NCI-H748 (cell line): ENCODE results near the gene PGM2.
"Not testable (repeated sequence)": the region's sequence is repeated elsewhere in the genome, so short reads cannot be mapped to it uniquely, and the experiment has no call there.

Experiments used
- DNase-seq: peaks from one replicate; lab custom pipeline; 2025; ENCODE audit not compliant: unreplicated experiment; lab: John Stamatoyannopoulos, UW

The PGM2 gene

DNA sequence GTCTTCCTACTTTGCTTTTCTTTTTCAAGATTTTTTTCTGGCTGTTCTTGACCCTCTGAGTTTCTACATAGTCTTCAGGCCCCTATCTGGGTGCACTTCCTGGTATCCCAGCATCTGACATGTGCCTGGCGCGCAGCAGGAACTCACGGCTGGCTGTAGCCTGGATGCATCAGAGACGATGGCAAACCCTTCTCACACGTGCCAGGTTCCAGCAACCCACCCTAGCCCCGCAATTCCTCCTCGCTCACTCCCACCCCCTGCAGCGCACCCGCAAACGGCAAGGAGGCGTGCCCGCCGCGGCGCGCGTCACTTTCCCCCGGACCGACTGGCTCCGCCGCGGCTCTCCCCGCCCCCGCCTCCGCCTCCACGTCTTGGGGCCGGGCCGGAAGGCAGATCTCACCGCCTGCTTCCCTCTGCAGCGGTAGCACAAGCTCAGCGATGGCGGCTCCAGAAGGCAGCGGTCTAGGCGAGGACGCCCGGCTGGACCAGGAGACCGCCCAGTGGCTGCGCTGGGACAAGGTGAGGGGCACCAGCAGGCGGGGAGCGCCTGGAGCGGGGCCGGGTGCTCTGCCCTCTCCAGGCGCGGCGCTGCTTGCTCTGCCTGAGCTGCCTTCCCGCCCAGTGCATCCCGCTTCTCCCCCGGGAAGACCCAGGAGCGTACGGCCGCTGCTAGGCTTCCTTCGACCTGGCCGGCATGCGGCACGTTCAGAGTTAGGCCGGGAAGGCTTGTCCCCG lies at the start of gene PGM2:
Gene PGM2, plus strand, starts transcription at position 392 of the 735 bp plus-strand sequence. Its CDS starts 47 bp downstream, at position 439.
- peak; percentile 83 for DNase-seq

DNA sequence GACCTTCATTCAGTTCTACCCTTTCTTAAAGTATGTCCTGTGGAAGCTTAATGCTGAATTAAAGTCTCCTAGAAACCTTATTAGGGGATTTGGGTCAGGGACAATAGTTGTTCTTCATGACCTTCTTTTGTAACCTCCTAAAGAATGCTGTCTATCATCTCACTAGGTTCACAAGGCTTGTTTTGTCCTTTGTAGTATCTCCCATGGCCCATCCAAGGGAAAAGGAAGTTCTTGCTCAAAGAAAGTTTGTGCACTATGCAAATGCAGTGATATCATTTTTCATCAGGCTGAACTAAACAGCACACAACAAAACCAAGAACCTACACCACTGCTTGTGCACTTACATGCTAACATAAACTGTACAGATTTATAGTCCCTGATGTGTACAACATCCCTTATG lies 46.6 kb upstream of the PGM2 start:
- no peak for DNase-seq

DNA sequence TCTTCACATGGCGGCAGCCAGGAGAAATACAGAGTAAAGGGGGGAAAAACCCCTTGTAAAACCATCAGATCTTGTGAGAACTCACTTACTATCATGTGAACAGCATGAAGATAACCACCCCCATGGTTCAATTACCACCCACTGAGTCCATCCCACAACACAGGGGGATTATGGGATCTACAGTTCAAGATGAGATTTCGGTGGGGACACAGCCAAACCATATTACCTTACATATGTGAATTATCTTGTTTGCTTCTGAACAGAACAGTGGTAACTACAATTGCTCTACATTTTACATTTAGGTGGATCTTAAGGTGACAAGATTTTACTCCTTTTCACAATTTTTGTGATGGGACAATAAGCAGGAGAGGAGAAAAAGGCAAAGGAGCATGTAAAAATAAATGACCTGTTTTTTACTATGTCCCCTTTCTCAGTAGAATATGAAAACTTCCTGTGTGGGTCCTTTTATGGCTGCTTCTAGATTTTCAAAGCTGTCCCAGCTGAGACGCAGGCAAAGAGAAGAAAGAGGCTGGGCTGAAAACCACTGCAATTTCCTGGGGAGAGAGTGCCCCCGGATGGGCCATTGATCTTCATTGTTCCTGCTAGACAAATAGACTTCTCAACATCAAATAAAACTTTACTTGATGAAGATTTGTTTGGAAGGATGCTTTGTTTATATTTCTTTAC lies 45.9 kb upstream of the PGM2 start:
- no peak for DNase-seq

DNA sequence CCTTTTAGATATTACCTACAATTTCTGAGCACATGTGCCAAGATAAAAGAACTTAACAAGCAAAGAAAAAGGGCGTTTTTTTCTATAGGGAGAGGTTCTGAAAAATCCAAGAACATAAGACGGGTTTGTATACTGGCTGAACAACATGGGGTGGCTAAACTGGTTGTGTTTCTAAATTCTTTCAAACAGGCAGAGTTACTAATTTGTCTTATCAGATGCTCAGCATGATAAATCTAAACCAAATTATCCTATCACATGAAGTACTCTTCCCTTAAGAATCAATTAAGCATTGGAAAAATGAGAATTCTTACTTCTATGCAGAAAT lies 45.4 kb upstream of the PGM2 start:
- DNase-seq = no peak

DNA sequence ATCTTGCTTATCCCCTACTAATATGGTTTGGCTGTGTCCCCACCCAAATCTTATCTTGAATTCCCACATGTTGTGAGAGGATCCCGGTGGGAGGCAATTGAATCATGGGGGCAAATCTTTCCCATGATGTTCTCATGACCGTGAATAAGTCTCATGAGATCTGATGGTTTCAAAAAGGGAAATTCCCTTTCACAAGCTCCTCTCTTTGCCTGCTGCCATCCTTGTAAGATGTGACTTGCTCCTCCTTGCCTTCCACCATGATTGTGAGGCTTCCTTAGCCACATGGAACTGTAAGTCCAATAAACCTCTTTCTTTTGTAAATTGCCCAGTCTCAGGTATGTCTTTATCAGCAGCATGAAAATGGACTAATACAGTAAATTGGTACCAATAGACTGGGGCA lies 40.2 kb upstream of the PGM2 start:
- DNase-seq = not testable (repeated sequence)

DNA sequence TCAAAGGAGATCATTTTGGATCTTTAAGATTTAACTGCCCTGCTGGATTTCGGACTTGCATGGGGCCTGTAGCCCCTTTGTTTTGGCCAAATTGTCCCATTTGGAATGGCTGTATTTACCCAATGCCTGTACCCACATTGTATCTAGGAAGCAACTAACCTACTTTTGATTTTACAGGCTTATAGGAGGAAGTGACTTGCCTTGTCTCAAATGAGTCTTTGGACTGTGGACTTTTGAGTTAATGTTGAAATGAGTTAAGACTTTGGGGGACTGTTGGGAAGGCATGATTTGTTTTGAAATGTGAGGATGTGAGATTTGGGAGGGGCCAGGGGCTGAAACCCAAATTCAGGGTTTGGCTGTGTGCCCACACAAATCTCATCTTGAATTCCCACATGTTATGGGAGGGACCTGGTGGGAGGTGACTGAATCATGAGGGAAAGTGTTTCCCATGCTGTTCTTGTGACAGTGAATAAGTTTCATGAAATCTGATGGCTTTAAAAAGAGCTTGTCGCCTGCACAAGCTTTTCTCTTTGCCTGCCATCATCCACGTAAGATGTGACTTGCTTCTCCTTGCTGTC lies 38.5 kb upstream of the PGM2 start:
- not testable (repeated sequence) for DNase-seq

DNA sequence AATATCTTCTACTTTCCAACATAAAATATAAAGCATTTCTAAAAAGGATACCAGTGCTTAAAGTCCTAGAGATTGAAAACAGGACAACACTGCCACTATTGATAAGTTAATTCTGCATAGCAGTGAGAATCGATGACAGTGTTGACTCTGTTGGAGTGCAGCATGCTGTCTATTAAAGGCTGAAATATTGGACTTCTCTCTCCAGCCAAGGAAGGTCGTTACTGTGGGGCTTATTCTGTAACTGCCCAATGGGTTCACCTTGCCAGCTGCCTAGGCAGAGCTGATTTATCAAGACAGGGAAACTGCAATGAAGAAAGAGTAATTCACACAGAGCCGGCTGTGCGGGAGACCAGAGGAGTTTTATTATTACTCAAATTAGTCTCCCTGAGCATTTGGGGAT lies 37.7 kb upstream of the PGM2 start:
- DNase-seq = no peak

DNA sequence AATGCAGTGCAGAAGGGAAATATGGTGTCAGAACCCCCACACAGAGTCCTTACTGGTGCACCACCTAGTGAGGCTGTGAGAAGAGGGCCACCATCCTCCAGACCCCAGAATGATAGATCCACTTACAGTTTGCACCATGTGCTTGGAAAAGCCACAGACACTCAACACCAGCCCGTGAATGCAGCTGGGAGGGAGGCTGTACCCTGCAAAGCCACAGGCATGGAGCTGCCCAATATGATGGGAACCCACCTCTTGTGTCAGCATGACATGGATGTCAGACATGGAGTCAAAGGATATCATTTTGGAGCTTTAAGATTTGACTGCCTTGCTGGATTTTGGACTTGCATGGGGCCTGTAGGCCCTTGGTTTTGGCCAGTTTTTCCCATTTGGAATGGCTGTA lies 34.2 kb upstream of the PGM2 start:
- DNase-seq = no peak

DNA sequence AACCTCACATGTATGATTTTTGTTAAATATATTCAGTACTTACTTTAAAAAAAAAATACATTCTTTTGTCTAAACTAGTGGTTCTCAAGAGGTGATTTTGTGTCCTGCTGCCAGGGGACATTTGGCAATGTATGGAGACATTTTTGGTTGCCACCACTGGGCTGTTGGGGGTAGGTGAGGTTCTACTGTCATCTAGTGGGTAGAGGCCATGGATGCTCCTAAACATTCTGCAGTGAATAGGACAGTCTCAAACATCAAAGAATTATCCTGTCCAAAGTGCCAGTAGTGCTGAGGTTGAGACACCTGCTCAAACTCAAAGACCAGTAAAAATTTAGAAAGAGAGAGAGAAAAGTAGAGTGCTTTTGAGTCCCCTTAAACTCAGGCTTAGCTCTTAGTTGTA lies 32.9 kb upstream of the PGM2 start:
- peak; percentile 10 for DNase-seq

DNA sequence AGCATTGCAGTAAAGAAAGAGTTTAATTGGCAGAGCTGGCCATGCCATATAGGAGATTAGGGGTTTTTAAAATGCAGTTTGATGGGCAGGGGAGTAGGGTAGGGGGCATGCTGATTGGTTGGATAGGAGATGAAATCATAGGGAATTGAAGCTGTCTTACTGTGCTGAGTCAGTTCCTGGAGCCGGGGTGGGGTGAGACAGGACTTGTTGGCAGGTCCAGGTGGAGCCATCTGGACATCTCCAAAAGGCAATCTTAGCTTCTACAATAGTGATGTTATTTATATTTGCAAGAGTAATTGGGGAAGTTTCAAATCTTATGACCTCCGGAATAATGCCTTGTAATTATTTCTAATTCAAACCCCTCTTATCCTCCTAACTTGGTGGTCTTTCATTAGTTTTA lies 32.4 kb upstream of the PGM2 start:
- DNase-seq = no peak

DNA sequence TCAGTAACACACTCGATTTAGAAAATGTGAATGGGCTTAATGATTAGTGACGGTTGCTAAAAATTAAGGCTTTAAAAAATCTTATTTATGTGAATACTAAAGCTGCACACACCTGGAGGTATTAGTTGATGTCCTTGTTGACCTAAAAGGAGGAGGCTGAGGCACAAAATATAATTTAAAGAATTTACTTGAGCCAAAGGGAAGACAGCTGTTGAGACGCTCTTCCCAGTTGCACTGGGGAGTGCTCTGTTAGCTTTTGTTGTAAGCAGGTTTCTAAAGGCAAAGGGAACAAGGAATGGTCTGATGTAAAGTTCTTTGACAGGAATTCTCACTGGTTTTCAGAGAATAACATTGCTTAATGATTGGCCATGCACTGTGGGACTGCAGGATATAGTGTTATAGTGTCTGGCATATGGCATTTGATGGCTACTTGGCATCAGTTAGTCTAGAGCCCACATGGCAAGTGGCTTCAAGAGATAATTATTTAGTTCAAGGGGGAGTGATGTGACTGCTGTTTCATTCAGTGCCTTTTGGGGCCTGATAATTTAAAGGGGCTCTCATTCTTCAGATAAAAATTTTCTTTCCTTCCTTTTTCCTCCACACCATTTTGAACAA lies 30.8 kb upstream of the PGM2 start:
- DNase-seq = no peak

DNA sequence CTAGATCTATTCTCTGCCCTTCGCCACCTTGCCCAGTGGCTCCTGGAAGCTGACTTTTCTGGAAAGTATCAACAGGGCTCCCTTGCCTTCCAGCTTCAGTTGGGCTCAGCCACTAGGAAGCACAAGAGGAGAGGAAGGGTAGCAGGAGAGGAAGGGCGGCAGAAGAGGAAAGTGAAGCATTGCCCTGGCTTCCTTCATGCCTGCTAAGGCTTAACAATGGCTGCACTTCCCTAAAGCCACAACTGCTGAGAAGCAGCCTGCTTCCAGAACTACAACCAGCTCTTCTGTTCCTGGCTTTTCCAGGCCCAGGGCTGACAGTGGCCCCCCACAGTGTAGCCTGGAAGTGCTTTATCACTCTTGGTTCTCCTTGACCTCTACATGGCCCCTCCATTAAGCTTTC lies 29.1 kb upstream of the PGM2 start:
- DNase-seq = peak; percentile 10

DNA sequence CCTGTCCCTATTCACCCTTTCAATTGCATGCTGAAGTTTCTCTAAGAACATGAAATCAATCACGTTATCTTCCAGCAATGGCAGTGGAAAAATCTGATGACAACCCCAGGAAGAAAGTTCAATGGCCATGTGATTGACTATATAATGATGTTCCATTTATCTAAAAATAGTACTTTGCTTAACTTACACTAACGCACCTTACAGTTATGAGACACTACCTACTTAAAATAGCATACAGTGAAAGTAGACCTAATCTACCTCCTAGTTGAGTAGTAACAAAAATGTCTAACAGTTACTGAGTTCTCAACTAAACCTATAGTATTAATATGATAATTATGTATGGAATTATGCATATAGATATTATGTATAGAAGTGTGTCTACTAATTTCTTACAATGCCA lies 28.6 kb upstream of the PGM2 start:
- no peak for DNase-seq

DNA sequence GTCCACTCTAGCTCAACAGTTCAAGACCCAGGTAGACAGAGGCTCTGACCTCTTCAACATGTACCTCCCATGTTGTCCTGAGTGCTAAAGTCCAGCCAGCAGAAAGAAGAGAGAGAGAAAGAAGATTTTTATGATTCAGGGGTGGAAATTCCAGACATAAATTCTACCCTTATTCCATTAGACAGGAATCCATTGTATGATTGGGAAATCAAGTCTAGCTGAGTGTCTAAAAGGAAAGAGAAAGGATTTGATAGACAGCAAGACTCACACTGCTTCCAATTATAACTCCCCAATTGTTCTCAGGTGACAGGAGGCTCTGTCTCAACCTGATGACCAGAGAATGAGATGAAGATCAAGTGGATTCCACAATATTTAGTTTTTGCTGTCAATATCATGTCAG lies 27.9 kb upstream of the PGM2 start:
- no peak for DNase-seq

DNA sequence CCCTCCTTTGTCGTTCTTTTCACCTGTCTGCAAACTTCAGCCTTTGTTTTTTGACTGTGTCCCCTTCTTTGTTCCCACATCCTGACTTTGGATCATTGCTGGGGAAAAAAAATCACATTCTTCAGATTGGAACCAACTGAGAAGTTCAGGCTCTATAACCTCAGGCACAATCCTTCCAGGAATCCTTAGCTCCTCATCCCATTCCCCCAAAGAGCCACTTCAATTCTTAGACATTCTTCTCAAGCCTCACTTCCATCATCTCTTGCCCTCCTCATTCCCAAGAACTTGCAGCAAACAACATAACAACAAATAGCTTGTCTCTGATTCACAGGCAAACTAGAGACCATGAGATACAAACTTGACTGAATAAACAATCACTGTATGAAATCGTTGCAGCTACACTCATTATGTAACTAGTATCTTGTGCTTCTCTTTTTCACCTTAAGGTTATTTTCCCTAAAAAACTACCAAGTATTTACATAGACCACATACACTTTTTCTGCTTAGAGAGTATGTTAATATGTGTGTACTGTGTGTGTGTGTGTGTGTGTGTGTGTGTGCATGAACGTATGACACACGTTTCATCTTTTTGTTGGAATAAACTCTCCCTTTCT lies 26.4 kb upstream of the PGM2 start:
- no peak for DNase-seq

DNA sequence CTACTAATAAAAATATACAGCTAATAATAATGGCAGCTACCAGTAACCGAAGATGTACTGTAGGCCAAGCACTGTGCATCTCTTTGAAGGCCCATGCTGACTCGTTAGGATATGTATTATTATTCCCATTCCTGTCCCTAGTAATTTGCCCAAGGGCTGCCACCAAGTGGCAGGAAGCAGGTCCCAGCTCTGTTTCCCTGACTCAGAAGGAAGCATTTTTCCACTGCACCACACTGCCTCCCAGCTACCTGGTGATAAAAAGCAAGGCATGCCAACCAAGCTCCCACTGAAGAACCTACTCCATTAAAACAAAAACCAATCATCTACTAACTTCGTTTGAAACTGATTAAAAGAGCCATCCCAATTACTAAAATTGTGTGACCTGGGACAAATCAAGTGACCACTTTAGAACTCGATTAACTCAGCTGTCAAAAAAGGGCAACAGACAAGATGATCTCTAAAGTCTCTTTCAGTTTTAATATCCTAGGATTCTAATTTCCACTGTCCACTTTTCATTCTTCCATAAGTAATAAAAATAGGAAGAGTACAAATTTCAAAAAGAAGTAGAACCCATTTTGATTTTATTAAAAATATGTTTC lies 24.3 kb upstream of the PGM2 start:
- DNase-seq = peak; percentile 81

DNA sequence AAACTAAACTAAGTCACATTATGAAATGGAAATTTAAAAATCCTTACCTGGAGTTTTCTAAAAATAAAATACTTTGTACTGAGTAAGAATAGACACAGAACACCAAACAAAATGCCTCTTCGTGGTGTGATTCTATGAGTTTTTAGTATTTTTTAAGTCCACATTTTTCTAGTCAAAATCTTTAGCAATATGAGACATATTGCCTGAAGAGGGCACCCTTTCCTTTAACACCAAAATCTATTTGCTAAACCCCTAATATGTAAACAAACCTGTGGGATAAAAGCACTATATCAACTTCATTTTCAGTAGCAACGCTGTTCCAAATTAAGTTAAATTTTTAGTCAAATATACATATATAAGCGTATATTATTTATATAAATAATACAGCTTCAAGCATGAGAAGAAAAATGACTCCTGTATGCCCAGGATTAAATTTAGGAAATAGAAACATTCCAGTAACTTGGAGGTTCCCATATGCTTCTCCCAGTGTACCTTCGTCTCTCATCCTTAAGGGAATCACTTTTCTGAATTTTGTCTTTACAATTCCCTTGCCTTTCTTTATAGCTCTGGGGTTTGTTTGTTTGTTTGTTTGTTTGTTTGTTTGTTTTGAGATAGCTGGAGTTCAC lies 23.0 kb upstream of the PGM2 start:
- DNase-seq = peak; percentile 51

DNA sequence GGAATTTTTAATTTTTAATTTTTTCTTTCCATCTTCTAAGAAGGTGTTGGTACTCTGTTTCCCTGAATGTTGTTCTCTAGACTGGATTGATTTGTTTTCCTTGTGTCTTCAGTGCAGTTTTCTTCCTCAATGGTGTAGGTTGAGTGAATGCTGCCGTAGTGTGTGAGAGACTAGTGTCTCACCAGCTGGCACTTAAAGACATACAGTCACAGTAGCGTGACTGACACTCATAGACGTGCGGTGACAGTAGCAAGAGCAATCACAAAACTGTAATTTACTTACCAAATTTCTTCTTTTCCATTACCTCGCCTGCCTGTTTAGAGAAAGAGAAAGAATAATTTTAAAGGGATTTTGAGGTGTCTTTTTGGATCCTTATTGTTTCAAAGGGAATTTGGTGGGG lies 21.4 kb upstream of the PGM2 start:
- no peak for DNase-seq

DNA sequence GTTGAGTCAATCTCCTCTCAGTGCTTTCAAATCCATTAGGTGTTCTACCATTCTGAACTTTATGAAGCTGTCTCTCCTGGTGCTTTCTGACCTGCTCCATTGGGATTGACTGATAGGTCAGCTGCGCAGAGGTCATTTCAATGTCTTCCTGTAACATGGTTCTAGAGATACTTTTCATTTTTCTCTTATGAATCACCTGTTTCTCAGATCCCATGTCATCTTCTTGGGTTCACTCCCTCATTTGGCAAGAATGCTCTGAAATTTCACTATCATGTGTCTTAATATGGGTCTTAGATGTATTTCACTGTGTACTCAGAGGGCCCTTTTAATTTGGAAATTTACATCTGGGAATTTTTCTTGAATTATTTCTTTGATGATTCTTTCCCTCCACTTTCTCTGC lies 13.8 kb upstream of the PGM2 start:
- no peak for DNase-seq

DNA sequence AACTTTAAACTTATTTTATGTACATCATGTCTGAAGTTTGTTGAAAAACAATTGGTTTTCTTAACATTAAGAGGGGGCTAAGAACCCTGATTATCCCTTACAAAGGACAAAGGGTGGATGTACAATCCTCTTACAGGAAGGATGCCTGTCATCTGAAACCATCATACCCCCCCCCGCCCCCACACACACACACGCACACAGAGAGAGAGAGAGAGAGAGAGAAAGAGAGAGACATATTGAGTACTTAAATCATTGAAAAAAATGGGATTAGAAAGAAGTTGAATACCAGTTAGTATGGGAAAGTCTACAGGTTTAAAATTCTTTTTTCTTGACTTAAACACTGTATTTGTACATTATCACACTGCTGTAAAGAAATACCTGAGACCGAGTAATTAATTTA lies 10.9 kb upstream of the PGM2 start:
- no peak for DNase-seq

DNA sequence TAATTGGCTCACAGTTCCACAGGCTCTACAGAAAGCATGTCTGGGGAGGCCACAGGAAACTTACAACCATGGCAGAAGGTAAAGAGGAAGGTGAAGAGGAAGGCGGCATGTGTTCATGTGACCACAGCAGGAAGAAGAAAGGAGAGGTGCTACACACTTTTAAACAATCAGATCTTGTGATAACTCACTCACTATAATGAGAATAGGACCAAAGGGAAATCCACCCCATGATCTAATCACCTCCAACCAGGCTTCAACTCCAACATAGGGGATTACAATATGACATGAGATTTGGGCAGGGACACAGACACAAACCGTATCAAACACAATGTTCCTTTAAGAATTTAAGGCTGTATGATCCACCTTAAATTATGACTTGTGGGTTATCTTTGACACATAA lies 10.5 kb upstream of the PGM2 start:
- DNase-seq = no peak
